Endodermal cell (in vitro differentiated cells): ENCODE results near the gene PRDM16. TPM values are rescaled to one million over a fixed set of nuclear protein-coding genes. Genes with fewer than 3 reads are reported as not detected.

Source experiments
- DNase-seq: peaks from one replicate; pipeline ENCODE4 v3.0.0-alpha.2; 2017
- H3K27ac ChIP-seq: 2 replicates; pipeline ENCODE4 v1.5.1; 2013; ENCODE audit warnings: mild to moderate bottlenecking, low read depth, low read length, moderate library complexity
- H3K27me3 ChIP-seq: 2 replicates; pipeline ENCODE4 v1.6.1; 2013; ENCODE audit warnings: mild to moderate bottlenecking, low read length, moderate library complexity; ENCODE audit not compliant: insufficient read depth, control insufficient read depth, poor library complexity, severe bottlenecking
- H3K36me3 ChIP-seq: 2 replicates; pipeline ENCODE4 v1.7.0; 2013; ENCODE audit warnings: mild to moderate bottlenecking, low read length, moderate library complexity; ENCODE audit not compliant: control insufficient read depth, insufficient read depth
- H3K4me1 ChIP-seq: one replicate; pipeline ENCODE4 v1.7.0; 2013; ENCODE audit warnings: low read length; ENCODE audit not compliant: control insufficient read depth, insufficient read depth
- H3K4me3 ChIP-seq: 2 replicates; pipeline ENCODE4 v1.5.1; 2013; ENCODE audit warnings: mild to moderate bottlenecking, low read length, moderate library complexity
- H3K9ac ChIP-seq: 2 replicates; pipeline ENCODE4 v1.6.1; 2013; ENCODE audit warnings: mild to moderate bottlenecking, low read length, moderate library complexity; ENCODE audit not compliant: poor library complexity, severe bottlenecking; ENCODE audit errors: extremely low read depth
- H3K9me3 ChIP-seq: 2 replicates; pipeline ENCODE4 v1.6.1; 2013; ENCODE audit warnings: mild to moderate bottlenecking, low read length, moderate library complexity; ENCODE audit not compliant: control insufficient read depth
- H3K27ac Mint-ChIP-seq: 2 replicates; pipeline ENCODE4 v1.8.0; 2020; ENCODE audit warnings: mixed read lengths
- H3K27me3 Mint-ChIP-seq: 2 replicates; pipeline ENCODE4 v1.8.0; 2021; ENCODE audit warnings: mild to moderate bottlenecking, mixed read lengths; ENCODE audit not compliant: insufficient read depth
- H3K36me3 Mint-ChIP-seq: 2 replicates; pipeline ENCODE4 v1.8.0; 2020; ENCODE audit warnings: low read depth, mixed read lengths
- H3K4me1 Mint-ChIP-seq: 2 replicates; pipeline ENCODE4 v1.8.0; 2020; ENCODE audit warnings: mixed read lengths
- H3K4me3 Mint-ChIP-seq: 2 replicates; pipeline ENCODE4 v1.8.0; 2020; ENCODE audit warnings: mild to moderate bottlenecking, moderate library complexity, mixed read lengths
- H3K9me3 Mint-ChIP-seq: 2 replicates; pipeline ENCODE4 v1.8.0; 2020; ENCODE audit warnings: mild to moderate bottlenecking, mixed read lengths
- CTCF ChIP-seq: fragments of 200-600 bp; sonication (generic); conservative IDR thresholded peaks from 2 replicates; pipeline ENCODE4 v1.5.0; 2021; ENCODE audit warnings: antibody characterized with exemption, mild to moderate bottlenecking
- WGBS, 2 experiments: methylation state at CpG; one replicate each; pipeline versions ENCODE4 v1.1.5 to v1.1.7; 2013; ENCODE audit warnings: missing lambda C conversion rate in 2 of 2, mixed read lengths in 1 of 2; ENCODE audit not compliant: insufficient coverage in 1 of 2, insufficient read length in 1 of 2; 5-methylcytosine and 5-hydroxymethylcytosine counted together
- total RNA-seq, 2 donors: library from RNA; stranded (reverse); fragmentation: NEBNext Ultra II Directional in 1 of 2; extraction: Animal tissue kit (Norgen Biotek cat#: 25700) in 1 of 2; gene quantifications; 2 replicates in 1 of 2; 3 replicates in 1 of 2; pipeline ENCODE4 v1.2.1, GENCODE V29; 2021

The PRDM16 gene
- total RNA-seq, 2 donors from 2014 or later, result 2.1 to 4.0 TPM

- H3K27ac Mint-ChIP-seq, result no peak overlapping the region
- peaks cover 2% of the 10 kb centered on the region for H3K4me1 Mint-ChIP-seq
- H3K4me3 Mint-ChIP-seq, result no peak overlapping the region
- Histone ChIP-seq H3K9ac (no peak overlapping the region), H3K27me3 (no peaks in the 10 kb centered on the region), H3K4me1 (no peaks in the 10 kb centered on the region), H3K4me3 (no peak overlapping the region), H3K9me3 (peaks cover 13% of the 10 kb centered on the region), H3K27ac (no peak overlapping the region), H3K36me3 (no peaks in the 10 kb centered on the region)
- H3K27me3 Mint-ChIP-seq, result peaks cover under 1% of the 10 kb centered on the region
- H3K36me3 Mint-ChIP-seq, result no peaks in the 10 kb centered on the region
- no peak for DNase-seq
- 84 to 88% methylated on average over 15 to 39 of the region's 39 CpGs for WGBS, 2 experiments
- no peak for TF ChIP-seq CTCF
- peaks cover 12% of the 10 kb centered on the region for H3K9me3 Mint-ChIP-seq
Observed at GRCh38 chr1:3415260-3416090, 346.5 kb downstream of the PRDM16 start.

- 85 to 100% methylated on average over 2 to 6 of the region's 6 CpGs for WGBS, 2 experiments
- H3K36me3 ChIP-seq, result no peaks in the 10 kb centered on the region
- peak; percentile 85 for TF ChIP-seq CTCF
- no peak overlapping the region for H3K27ac ChIP-seq
- no peaks in the 10 kb centered on the region for H3K4me1 ChIP-seq
- H3K4me3 ChIP-seq, result no peak overlapping the region
- Mint-ChIP-seq H3K4me1 (peaks cover 2% of the 10 kb centered on the region), H3K27ac (no peak overlapping the region), H3K27me3 (peaks cover 2% of the 10 kb centered on the region), H3K36me3 (no peaks in the 10 kb centered on the region), H3K9me3 (peaks cover 12% of the 10 kb centered on the region), H3K4me3 (no peak overlapping the region)
- no peaks in the 10 kb centered on the region for H3K27me3 ChIP-seq
- H3K9me3 ChIP-seq, result peaks cover 13% of the 10 kb centered on the region
- H3K9ac ChIP-seq, result no peak overlapping the region
- DNase-seq, result no peak
Observed at GRCh38 chr1:3417082-3417739, 348.2 kb downstream of the PRDM16 start.

- Histone ChIP-seq H3K27ac (no peak overlapping the region), H3K9ac (no peak overlapping the region), H3K27me3 (no peaks in the 10 kb centered on the region), H3K9me3 (peaks cover 13% of the 10 kb centered on the region), H3K36me3 (no peaks in the 10 kb centered on the region), H3K4me1 (no peaks in the 10 kb centered on the region), H3K4me3 (no peak overlapping the region)
- WGBS, 2 experiments, result 86 to 94% methylated on average over 4 to 9 of the region's 9 CpGs
- Mint-ChIP-seq H3K27ac (no peak overlapping the region), H3K36me3 (no peaks in the 10 kb centered on the region), H3K4me1 (peaks cover 2% of the 10 kb centered on the region), H3K27me3 (peaks cover 2% of the 10 kb centered on the region), H3K4me3 (no peak overlapping the region), H3K9me3 (peaks cover 12% of the 10 kb centered on the region)
- no peak for DNase-seq
- TF ChIP-seq CTCF, result no peak
Observed at GRCh38 chr1:3417934-3418333, 348.9 kb downstream of the PRDM16 start.
